Measurements from ENCODE around the gene NDFIP1.

NDFIP1 gene

GRCh38 chr5:142070734-142071133, 37.8 kb upstream of the NDFIP1 start:
- POLR2A ChIA-PET = no interaction called here
- H3K27ac ChIP-seq (ENCODE audit: insufficient read depth in 1 of 2, low read depth in 1 of 2, low read length in 2 of 2, poor library complexity in 1 of 2, severe bottlenecking in 2 of 2) = no peak overlapping the region
- no peak for DNase-seq

DNA sequence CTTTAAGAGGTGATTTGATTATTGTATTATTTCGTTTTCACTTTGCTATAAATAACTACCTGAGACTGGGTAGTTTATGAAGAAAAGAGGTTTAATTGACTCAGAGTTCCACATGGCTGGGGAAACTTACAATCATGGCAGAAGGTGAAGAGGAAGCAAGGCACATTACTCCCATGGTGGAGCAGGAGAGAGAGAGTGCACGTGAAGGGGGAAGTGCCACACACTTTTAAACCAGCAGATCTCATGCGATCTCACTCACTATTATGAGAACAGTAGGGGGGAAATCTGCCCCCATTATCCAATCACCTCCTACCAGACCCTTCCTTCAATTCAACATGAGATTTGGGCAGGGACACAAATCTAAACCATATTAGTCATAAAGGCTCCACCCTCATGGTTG, 36.1 kb upstream of the NDFIP1 start:
- Histone ChIP-seq H3K9me3 (ENCODE audit: control extremely low read depth in 1 of 5, control insufficient read depth in 4 of 5, insufficient read depth in 2 of 5, low read depth in 1 of 5, low read length in 4 of 5) (no peaks in the 10 kb centered on the region), H3K27ac (ENCODE audit: insufficient read depth in 1 of 2, low read depth in 1 of 2, low read length in 2 of 2, poor library complexity in 1 of 2, severe bottlenecking in 2 of 2) (no peak overlapping the region), H3K4me1 (ENCODE audit: control extremely low read depth in 1 of 4, control insufficient read depth in 4 of 4, insufficient read depth in 4 of 4, low read length in 3 of 4) (peaks cover 0 to 2% (median 0%) of the 10 kb centered on the region in 4 experiments), H3K4me3 (ENCODE audit: control insufficient read depth in 1 of 7, extremely low read depth in 1 of 7, insufficient read depth in 4 of 7, low read depth in 2 of 7, low read length in 6 of 7) (no peak overlapping the region), H3K36me3 (ENCODE audit: control insufficient read depth in 4 of 4, insufficient read depth in 4 of 4, low read length in 3 of 4) (no peaks in the 10 kb centered on the region), H3K27me3 (replicated peaks in 2 of 5; ENCODE audit: control insufficient read depth in 4 of 5, insufficient read depth in 5 of 5, low read length in 4 of 5) (peaks cover 0 to 5% (median 3%) of the 10 kb centered on the region in 5 experiments)
- ChIA-PET POLR2A (no interaction called here), CTCF (interaction anchor here (1.9 kb wide), 1 partner anchor 71 kb away, joined by 6 read pairs; no protein-coding TSS in a partner anchor)
- no CpG with 5 or more reads among the region's 3 CpGs for WGBS (ENCODE audit: insufficient coverage)
- DNase-seq = peak in 2 of 3 donors; percentile 16 to 37

More at GRCh38 chr5:142070734-142071133, 37.8 kb upstream of the NDFIP1 start:
- peaks cover 0 to 2% (median 0%) of the 10 kb centered on the region in 4 experiments for H3K4me1 ChIP-seq (ENCODE audit: control extremely low read depth in 1 of 4, control insufficient read depth in 4 of 4, insufficient read depth in 4 of 4, low read length in 3 of 4)
- peaks cover 0 to 9% (median 3%) of the 10 kb centered on the region in 5 experiments for H3K27me3 ChIP-seq (replicated peaks in 2 of 5; ENCODE audit: control insufficient read depth in 4 of 5, insufficient read depth in 5 of 5, low read length in 4 of 5)
- no peaks in the 10 kb centered on the region for H3K36me3 ChIP-seq (ENCODE audit: control insufficient read depth in 4 of 4, insufficient read depth in 4 of 4, low read length in 3 of 4)
- H3K4me3 ChIP-seq (ENCODE audit: control insufficient read depth in 1 of 7, extremely low read depth in 1 of 7, insufficient read depth in 4 of 7, low read depth in 2 of 7, low read length in 6 of 7) = no peak overlapping the region
- CTCF ChIA-PET = interaction anchor here (2.1 kb wide), 1 partner anchor 9 kb away, joined by 12 read pairs; no protein-coding TSS in a partner anchor
- H3K9me3 ChIP-seq (ENCODE audit: control extremely low read depth in 1 of 5, control insufficient read depth in 4 of 5, insufficient read depth in 2 of 5, low read depth in 1 of 5, low read length in 4 of 5) = no peaks in the 10 kb centered on the region

DNA sequence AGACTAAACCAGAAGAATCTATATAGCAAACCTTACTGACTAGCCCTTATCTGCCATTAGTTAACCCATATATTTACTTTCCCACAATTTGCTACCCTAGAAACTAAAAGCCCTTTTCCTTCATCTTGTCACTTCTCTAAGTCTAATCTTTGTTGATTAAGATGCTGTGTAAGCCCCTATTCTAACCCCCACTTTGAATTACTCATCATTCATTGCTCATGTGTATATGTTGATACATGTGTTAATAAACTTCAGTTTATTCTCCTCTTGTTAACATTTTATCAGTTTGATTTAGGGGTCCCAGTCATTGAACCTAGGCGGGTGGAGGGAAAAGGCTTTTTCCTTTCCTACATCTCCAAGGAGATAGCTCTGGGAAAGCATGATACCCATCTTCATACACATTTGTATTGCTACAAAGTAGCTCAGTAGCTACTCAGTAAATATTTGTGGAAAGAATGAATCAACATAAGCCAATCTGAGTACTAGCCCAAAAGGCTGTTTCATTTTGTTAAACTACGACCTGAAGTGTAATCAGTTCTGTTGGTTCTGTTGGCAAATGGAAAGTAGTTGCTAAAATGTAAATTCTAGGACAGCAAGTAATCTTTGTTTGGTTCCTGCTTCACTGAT, 35.1 kb upstream of the NDFIP1 start:
- 100% methylated on average over 1 of the region's 2 CpGs for WGBS (ENCODE audit: insufficient coverage)
- Histone ChIP-seq H3K27me3 (replicated peaks in 2 of 5; ENCODE audit: control insufficient read depth in 4 of 5, insufficient read depth in 5 of 5, low read length in 4 of 5) (peaks cover 0 to 5% (median 3%) of the 10 kb centered on the region in 5 experiments), H3K4me1 (ENCODE audit: control extremely low read depth in 1 of 4, control insufficient read depth in 4 of 4, insufficient read depth in 4 of 4, low read length in 3 of 4) (peaks cover 0 to 2% (median 0%) of the 10 kb centered on the region in 4 experiments), H3K36me3 (ENCODE audit: control insufficient read depth in 4 of 4, insufficient read depth in 4 of 4, low read length in 3 of 4) (no peaks in the 10 kb centered on the region), H3K9me3 (ENCODE audit: control extremely low read depth in 1 of 5, control insufficient read depth in 4 of 5, insufficient read depth in 2 of 5, low read depth in 1 of 5, low read length in 4 of 5) (no peaks in the 10 kb centered on the region), H3K4me3 (ENCODE audit: control insufficient read depth in 1 of 7, extremely low read depth in 1 of 7, insufficient read depth in 4 of 7, low read depth in 2 of 7, low read length in 6 of 7) (no peak overlapping the region), H3K27ac (ENCODE audit: insufficient read depth in 1 of 2, low read depth in 1 of 2, low read length in 2 of 2, poor library complexity in 1 of 2, severe bottlenecking in 2 of 2) (no peak overlapping the region)
- DNase-seq = no peak
- ChIA-PET CTCF (interaction anchor here (1.9 kb wide), 1 partner anchor 70 kb away, joined by 6 read pairs; no protein-coding TSS in a partner anchor), POLR2A (no interaction called here)

- no peak for DNase-seq
- H3K27ac ChIP-seq (ENCODE audit: insufficient read depth in 1 of 2, low read depth in 1 of 2, low read length in 2 of 2, poor library complexity in 1 of 2, severe bottlenecking in 2 of 2) = no peak overlapping the region
- ChIA-PET CTCF (no interaction called here), POLR2A (no interaction called here)
- no peak overlapping the region for H3K4me3 ChIP-seq (ENCODE audit: control insufficient read depth in 1 of 7, extremely low read depth in 1 of 7, insufficient read depth in 4 of 7, low read depth in 2 of 7, low read length in 6 of 7)
- peaks cover 0 to 5% (median 3%) of the 10 kb centered on the region in 5 experiments for H3K27me3 ChIP-seq (replicated peaks in 2 of 5; ENCODE audit: control insufficient read depth in 4 of 5, insufficient read depth in 5 of 5, low read length in 4 of 5)
- no peaks in the 10 kb centered on the region for H3K36me3 ChIP-seq (ENCODE audit: control insufficient read depth in 4 of 4, insufficient read depth in 4 of 4, low read length in 3 of 4)
- peaks cover 0 to 2% (median 0%) of the 10 kb centered on the region in 4 experiments for H3K4me1 ChIP-seq (ENCODE audit: control extremely low read depth in 1 of 4, control insufficient read depth in 4 of 4, insufficient read depth in 4 of 4, low read length in 3 of 4)
- H3K9me3 ChIP-seq (ENCODE audit: control extremely low read depth in 1 of 5, control insufficient read depth in 4 of 5, insufficient read depth in 2 of 5, low read depth in 1 of 5, low read length in 4 of 5) = no peaks in the 10 kb centered on the region
- WGBS (ENCODE audit: insufficient coverage) = 100% methylated on average over 1 of the region's 2 CpGs
These were observed 34.6 kb upstream of the NDFIP1 start for GRCh38 chr5:142074006-142074405.

- Histone ChIP-seq H3K36me3 (ENCODE audit: control insufficient read depth in 4 of 4, insufficient read depth in 4 of 4, low read length in 3 of 4) (no peaks in the 10 kb centered on the region), H3K4me1 (ENCODE audit: control extremely low read depth in 1 of 4, control insufficient read depth in 4 of 4, insufficient read depth in 4 of 4, low read length in 3 of 4) (no peaks in the 10 kb centered on the region), H3K27me3 (replicated peaks in 2 of 5; ENCODE audit: control insufficient read depth in 4 of 5, insufficient read depth in 5 of 5, low read length in 4 of 5) (peaks cover 0 to 3% (median 0%) of the 10 kb centered on the region in 5 experiments), H3K9me3 (ENCODE audit: control extremely low read depth in 1 of 5, control insufficient read depth in 4 of 5, insufficient read depth in 2 of 5, low read depth in 1 of 5, low read length in 4 of 5) (no peaks in the 10 kb centered on the region), H3K4me3 (ENCODE audit: control insufficient read depth in 1 of 7, extremely low read depth in 1 of 7, insufficient read depth in 4 of 7, low read depth in 2 of 7, low read length in 6 of 7) (no peak overlapping the region), H3K27ac (ENCODE audit: insufficient read depth in 1 of 2, low read depth in 1 of 2, low read length in 2 of 2, poor library complexity in 1 of 2, severe bottlenecking in 2 of 2) (no peak overlapping the region)
- DNase-seq = no peak
- ChIA-PET CTCF (interaction anchor here (2.9 kb wide), 1 partner anchor 8 kb away, joined by 12 read pairs; no protein-coding TSS in a partner anchor), POLR2A (no interaction called here)
- 96% methylated on average over 3 of the region's 3 CpGs for WGBS (ENCODE audit: insufficient coverage)
These were observed 30.4 kb upstream of the NDFIP1 start for GRCh38 chr5:142078221-142078620.

DNA sequence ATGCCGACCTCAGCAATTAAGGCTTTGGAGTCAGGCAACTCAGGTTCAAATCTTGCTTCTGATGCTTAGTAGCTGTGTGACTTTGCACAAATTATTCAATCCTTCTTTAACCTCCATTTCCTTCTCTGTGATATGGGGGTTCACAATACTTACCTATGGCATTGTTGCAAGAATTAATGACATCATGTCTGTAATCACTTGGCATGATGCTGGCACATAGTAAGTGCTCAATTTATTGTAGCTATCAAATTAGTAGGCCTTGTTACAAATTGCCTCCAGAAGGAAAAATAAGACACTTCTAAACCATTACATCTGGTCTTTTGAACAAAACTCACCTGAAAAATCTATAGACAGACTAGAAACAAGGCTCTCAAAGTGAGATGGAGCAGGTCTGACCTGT, 29.9 kb upstream of the NDFIP1 start:
- no peaks in the 10 kb centered on the region for H3K36me3 ChIP-seq (ENCODE audit: control insufficient read depth in 4 of 4, insufficient read depth in 4 of 4, low read length in 3 of 4)
- peaks cover 0 to under 1% (median 0%) of the 10 kb centered on the region in 4 experiments for H3K4me1 ChIP-seq (ENCODE audit: control extremely low read depth in 1 of 4, control insufficient read depth in 4 of 4, insufficient read depth in 4 of 4, low read length in 3 of 4)
- no peaks in the 10 kb centered on the region for H3K9me3 ChIP-seq (ENCODE audit: control extremely low read depth in 1 of 5, control insufficient read depth in 4 of 5, insufficient read depth in 2 of 5, low read depth in 1 of 5, low read length in 4 of 5)
- H3K27me3 ChIP-seq (replicated peaks in 2 of 5; ENCODE audit: control insufficient read depth in 4 of 5, insufficient read depth in 5 of 5, low read length in 4 of 5) = peaks cover 0 to 3% (median 0%) of the 10 kb centered on the region in 5 experiments
- no peak overlapping the region for H3K27ac ChIP-seq (ENCODE audit: insufficient read depth in 1 of 2, low read depth in 1 of 2, low read length in 2 of 2, poor library complexity in 1 of 2, severe bottlenecking in 2 of 2)
- no peak overlapping the region for H3K4me3 ChIP-seq (ENCODE audit: control insufficient read depth in 1 of 7, extremely low read depth in 1 of 7, insufficient read depth in 4 of 7, low read depth in 2 of 7, low read length in 6 of 7)
- DNase-seq = no peak
- WGBS (ENCODE audit: insufficient coverage) = 100% methylated on average over 1 of the region's 1 CpG
- ChIA-PET POLR2A (interaction anchor here (0.6 kb wide), 1 partner anchor 10 kb away, joined by 5 read pairs; no protein-coding TSS in a partner anchor), CTCF (interaction anchor here (0.6 to 2.9 kb wide), 2 partner anchors 9 to 259 kb away, joined by 3 to 12 read pairs; no protein-coding TSS in a partner anchor)

GRCh38 chr5:142079306-142079721, 29.3 kb upstream of the NDFIP1 start:
- no peak for DNase-seq
- POLR2A ChIA-PET = no interaction called here
- Histone ChIP-seq H3K9me3 (ENCODE audit: control extremely low read depth in 1 of 5, control insufficient read depth in 4 of 5, insufficient read depth in 2 of 5, low read depth in 1 of 5, low read length in 4 of 5) (no peaks in the 10 kb centered on the region), H3K27me3 (replicated peaks in 2 of 5; ENCODE audit: control insufficient read depth in 4 of 5, insufficient read depth in 5 of 5, low read length in 4 of 5) (peaks cover 0 to 3% (median 0%) of the 10 kb centered on the region in 5 experiments), H3K4me3 (ENCODE audit: control insufficient read depth in 1 of 7, extremely low read depth in 1 of 7, insufficient read depth in 4 of 7, low read depth in 2 of 7, low read length in 6 of 7) (no peak overlapping the region), H3K36me3 (ENCODE audit: control insufficient read depth in 4 of 4, insufficient read depth in 4 of 4, low read length in 3 of 4) (no peaks in the 10 kb centered on the region), H3K4me1 (ENCODE audit: control extremely low read depth in 1 of 4, control insufficient read depth in 4 of 4, insufficient read depth in 4 of 4, low read length in 3 of 4) (peaks cover 0 to 1% (median 0%) of the 10 kb centered on the region in 4 experiments), H3K27ac (ENCODE audit: insufficient read depth in 1 of 2, low read depth in 1 of 2, low read length in 2 of 2, poor library complexity in 1 of 2, severe bottlenecking in 2 of 2) (no peak overlapping the region)
- CTCF ChIA-PET = interaction anchor here (0.6 to 2.9 kb wide), 3 partner anchors 9 to 260 kb away, joined by 3 to 12 read pairs (median 4); no protein-coding TSS in a partner anchor
- 100% methylated on average over 2 of the region's 6 CpGs for WGBS (ENCODE audit: insufficient coverage)
